Subcutaneous adipose tissue (tissue), 4 donors: Measurements from ENCODE around the gene TET3. TPM values are rescaled to one million over a fixed set of nuclear protein-coding genes. Genes with fewer than 3 reads are reported as not detected.

Source experiments
- small RNA-seq: library from RNA; depleted of rRNA; stranded (forward); fragments of <200 nt; gene quantifications from one replicate; pipeline ENCODE3, GENCODE V24; 2016
- total RNA-seq, 4 donors: library from RNA; depleted of rRNA; stranded (reverse); fragments of >200 nt; gene quantifications; one replicate each; pipeline ENCODE4 v1.1.0, GENCODE V29; 2016
- TF ChIP-seq, protein P1 (sequence below): fragments of 450-650 bp; IDR thresholded peaks from one replicate; pipeline ENCODE4 v1.5.1; 2016; ENCODE audit warnings: low read depth, mild to moderate bottlenecking, control low read depth, antibody characterized with exemption, moderate library complexity

The TET3 gene
- total RNA-seq, 4 donors from 2014 or later = 5.8 to 11.4 (median 7.8) TPM

DNA sequence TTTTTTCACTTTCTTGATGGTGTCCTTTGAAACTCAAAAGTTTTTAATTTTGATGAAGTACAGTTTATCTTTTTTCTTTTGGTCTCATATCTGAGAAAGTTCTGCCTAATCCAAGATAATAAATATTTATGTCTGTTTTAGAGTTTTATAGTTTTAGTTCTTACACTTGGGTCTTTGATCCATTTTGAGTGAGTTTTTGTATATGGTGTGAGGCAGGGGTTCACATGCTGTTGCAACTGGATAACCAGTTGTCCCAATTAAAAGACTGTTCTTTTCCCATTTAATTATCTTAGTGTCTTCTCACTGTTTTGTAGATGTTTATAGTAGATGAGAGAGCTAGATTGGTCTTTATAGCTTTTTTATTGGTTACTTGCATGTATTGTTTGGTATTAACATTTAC is 43.6 kb downstream of the TET3 start:
- TF ChIP-seq, protein P1, sequence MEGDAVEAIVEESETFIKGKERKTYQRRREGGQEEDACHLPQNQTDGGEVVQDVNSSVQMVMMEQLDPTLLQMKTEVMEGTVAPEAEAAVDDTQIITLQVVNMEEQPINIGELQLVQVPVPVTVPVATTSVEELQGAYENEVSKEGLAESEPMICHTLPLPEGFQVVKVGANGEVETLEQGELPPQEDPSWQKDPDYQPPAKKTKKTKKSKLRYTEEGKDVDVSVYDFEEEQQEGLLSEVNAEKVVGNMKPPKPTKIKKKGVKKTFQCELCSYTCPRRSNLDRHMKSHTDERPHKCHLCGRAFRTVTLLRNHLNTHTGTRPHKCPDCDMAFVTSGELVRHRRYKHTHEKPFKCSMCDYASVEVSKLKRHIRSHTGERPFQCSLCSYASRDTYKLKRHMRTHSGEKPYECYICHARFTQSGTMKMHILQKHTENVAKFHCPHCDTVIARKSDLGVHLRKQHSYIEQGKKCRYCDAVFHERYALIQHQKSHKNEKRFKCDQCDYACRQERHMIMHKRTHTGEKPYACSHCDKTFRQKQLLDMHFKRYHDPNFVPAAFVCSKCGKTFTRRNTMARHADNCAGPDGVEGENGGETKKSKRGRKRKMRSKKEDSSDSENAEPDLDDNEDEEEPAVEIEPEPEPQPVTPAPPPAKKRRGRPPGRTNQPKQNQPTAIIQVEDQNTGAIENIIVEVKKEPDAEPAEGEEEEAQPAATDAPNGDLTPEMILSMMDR = no peak

DNA sequence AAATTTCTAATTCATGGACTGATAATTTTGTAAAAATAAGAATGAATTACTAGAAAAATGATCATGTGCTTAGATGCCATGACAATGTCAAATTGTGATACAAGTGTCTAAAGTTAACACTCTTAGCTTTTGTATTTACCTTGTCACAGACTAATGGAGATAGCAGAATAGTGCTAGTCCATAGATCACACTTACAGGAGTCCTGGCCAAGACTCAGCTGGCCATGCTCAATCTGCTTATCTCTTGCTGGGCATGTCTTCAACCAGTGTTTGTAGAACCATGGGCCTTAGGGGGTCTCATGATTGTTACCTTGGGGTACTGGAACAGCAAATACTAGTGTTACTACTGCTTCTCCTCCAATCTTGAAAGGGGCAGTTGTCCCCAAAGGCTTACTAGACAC is 44.0 kb downstream of the TET3 start:
- TF ChIP-seq, protein P1 = no peak

DNA sequence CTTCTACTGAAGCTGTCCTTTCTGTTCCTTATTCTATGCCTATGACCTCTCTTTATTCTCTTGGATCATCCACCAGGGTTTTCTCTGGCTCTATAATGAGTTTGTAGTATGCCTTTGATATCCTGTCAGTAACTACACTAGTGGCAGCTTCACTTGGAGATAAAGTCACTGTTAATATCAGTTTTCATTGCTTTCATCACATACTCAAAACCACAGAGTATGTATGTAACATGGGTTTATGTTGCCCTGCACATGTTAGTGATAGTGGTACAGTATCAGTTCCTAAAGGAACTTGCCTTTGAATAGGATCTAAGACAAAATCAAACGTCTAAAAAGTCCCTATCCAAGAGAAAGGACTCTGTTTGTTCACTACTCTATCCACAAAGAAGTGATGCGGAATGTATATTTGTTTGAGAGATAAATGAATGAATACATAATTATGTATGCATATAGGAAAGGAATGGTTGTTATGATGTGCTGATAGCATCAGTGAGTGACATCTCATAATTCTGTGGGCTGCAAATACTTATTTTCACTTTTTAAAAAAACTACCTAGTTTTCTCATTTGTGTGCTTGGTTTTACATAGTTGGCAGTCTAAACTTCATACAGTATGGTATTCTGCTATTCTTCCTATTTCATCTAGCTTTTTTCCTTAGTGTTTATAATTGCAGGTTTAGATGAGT is 45.1 kb downstream of the TET3 start:
- TF ChIP-seq, protein P1 = no peak

DNA sequence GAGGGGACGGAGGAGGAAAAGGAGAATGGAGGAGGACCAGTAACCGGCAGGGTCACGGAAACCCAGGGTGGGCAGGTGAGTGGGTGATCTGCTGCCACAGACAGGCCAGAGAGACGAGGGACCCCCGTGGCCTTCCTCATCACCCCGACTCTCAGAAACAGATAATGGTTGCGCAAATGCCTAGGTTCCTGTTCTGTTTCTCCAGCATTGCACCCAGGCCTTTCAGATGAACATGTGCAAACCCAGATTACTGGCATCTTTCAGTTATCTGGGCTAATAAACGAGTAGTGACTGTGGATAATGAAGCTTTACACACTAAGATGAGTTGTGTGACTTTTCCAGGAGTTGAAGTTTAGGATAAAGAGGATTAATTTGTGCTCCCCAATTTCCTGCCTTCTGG is 46.5 kb downstream of the TET3 start:
- TF ChIP-seq, protein P1 = no peak

DNA sequence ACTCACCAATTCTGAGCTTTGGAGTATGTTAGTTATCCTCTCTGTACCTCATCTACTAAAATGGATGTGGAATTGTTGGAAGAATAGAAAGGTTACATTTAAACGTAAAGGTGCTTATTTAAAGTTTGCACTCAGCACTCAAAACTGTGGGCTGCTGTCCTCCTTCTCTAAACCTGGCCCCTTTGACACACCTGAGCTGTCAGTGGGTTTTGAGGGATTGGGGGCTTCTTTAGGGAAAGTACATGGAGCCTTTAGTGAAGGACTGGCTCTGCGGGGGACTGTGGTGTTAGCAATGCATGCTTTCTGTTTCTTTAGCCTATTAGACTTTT is 47.2 kb downstream of the TET3 start:
- TF ChIP-seq, protein P1 = no peak

DNA sequence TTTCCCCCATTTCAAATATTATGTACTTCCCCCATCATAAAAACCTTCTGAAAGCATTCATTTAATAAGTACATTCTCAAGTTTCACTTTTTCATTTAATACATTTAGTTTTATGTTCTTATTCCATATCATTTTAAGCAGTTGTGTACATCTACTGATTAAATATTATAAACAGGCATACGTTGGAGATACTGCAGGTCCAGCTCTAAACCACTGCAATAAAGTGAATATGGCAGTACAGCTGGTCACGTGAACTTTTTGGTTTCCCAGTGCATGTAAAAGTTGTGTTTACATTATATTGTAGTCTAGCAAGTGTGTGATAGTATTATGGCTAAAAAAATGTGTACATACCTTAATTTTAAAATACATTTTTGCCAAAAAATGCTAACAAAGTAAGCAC is 48.7 kb downstream of the TET3 start:
- TF ChIP-seq, protein P1 = no peak

Small RNAs within 50 kb of the gene (small RNA-seq; reads per million reads assigned to genes)
- gene AC110801.1 = not detected
- not detected for gene RNA5SP97

Other genes starting within 250 kb of the TET3 start
- gene TPRKB, start 247.6 kb upstream of the TET3 start, total RNA-seq = 10 to 100 TPM; 21.6 to 51.5 (median 28.1) TPM
- 10 to 100 TPM; 23.7 to 40.1 (median 31.6) TPM for gene DUSP11, start 204.8 kb upstream of the TET3 start, total RNA-seq
- gene C2orf78, start 200.7 kb upstream of the TET3 start, total RNA-seq = not detected
- 10 to 100 TPM; 26.2 to 36.2 (median 32.3) TPM for gene STAMBP, start 155.9 kb upstream of the TET3 start, total RNA-seq
- gene ACTG2, start 91.9 kb upstream of the TET3 start, total RNA-seq = 1 to 10 TPM in 3 of 4 donors, under 1 TPM in 1; 0.51 to 8.5 (median 3.1) TPM
- 10 to 100 TPM; 34.8 to 54.0 (median 45.8) TPM for gene DGUOK, start 58.0 kb upstream of the TET3 start, total RNA-seq
- 10 to 100 TPM; 26.5 to 56.4 (median 37.3) TPM for gene BOLA3, start 163.0 kb downstream of the TET3 start, total RNA-seq
- 100 to 1,000 TPM in 3 of 4 donors, 10 to 100 TPM in 1; 70.6 to 121 (median 108) TPM for gene MOB1A, start 194.0 kb downstream of the TET3 start, total RNA-seq
- gene MTHFD2, start 213.7 kb downstream of the TET3 start, total RNA-seq = 10 to 100 TPM; 40.7 to 96.4 (median 70.0) TPM